Measurements from ENCODE around the gene ACP2. TPM values are rescaled to one million over a fixed set of nuclear protein-coding genes. Genes with fewer than 3 reads are reported as not detected.

Gene ACP2
- total RNA-seq, 2 donors from 2014 or later = 94.6 to 104 TPM

DNA sequence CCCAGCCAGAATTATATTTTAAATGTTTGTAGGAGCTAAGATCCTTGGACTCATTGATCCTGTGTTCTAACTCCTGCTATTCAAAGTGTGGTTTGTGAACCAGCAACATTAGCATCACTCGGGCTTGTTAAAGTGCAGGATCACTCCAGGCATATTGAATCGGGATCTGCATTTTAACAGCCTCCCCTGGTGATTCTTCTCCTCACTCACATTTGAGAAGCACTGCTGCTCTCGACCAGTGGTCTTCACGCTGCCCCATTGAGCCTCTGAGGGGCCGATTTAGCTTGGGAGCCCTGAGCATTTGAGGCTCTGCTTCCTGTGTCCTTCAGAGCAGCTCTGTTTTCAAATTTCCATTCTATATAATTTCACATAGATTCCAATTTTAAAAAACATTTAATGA lies 32.2 kb upstream of the ACP2 start:
- no peaks in the 10 kb centered on the region for H3K4me1 ChIP-seq (replicated peaks)
- H3K9me3 ChIP-seq = no peaks in the 10 kb centered on the region
- DNase-seq (ENCODE audit: low spot score) = no peak
- H3K27me3 ChIP-seq (replicated peaks; ENCODE audit: insufficient read depth) = no peaks in the 10 kb centered on the region
- H3K36me3 ChIP-seq = peaks cover 22 to 48% of the 10 kb centered on the region in 2 donors
- intact Hi-C loops (cut with DNase I) = no loop called here
- no peak overlapping the region for H3K4me3 ChIP-seq
- no peak for TF ChIP-seq POLR2A (IDR thresholded peaks at IDR 0.05)
- no peak for TF ChIP-seq CTCF (IDR thresholded peaks at IDR 0.05)
- TF ChIP-seq POLR2AphosphoS5 (IDR thresholded peaks at IDR 0.05) = no peak
- H3K27ac ChIP-seq = no peak overlapping the region
- 66% methylated on average over 5 of the region's 5 CpGs for WGBS

DNA sequence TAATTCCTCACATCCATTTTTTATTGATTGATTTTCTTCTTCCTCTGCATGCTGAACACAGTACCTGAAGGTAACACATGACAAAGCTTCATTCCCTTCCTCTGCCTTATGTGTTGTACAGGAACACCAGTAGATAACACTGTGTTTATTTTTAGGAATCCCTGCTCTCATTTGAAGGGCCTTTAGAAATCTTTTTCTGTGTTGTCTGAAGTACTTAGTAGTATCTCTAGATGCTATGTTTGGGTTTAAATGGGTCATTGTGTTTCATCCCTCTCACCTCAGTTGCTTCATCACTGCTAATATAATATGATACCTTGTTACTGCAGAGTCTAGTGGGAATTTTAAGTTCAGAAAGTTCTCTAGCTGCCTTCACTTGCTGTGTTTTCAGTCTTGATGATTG lies 31.5 kb upstream of the ACP2 start:
- intact Hi-C loops (cut with DNase I) = no loop called here
- no peak overlapping the region for H3K4me3 ChIP-seq
- H3K27me3 ChIP-seq (replicated peaks; ENCODE audit: insufficient read depth) = no peaks in the 10 kb centered on the region
- no peaks in the 10 kb centered on the region for H3K4me1 ChIP-seq (replicated peaks)
- no peaks in the 10 kb centered on the region for H3K9me3 ChIP-seq
- TF ChIP-seq CTCF (IDR thresholded peaks at IDR 0.05) (no peak), POLR2A (IDR thresholded peaks at IDR 0.05) (no peak), POLR2AphosphoS5 (IDR thresholded peaks at IDR 0.05) (no peak)
- DNase-seq (ENCODE audit: low spot score) = no peak
- H3K36me3 ChIP-seq = peaks cover 19 to 49% of the 10 kb centered on the region in 2 donors
- H3K27ac ChIP-seq = no peak overlapping the region

- Histone ChIP-seq H3K27me3 (replicated peaks; ENCODE audit: insufficient read depth) (no peaks in the 10 kb centered on the region), H3K27ac (no peak overlapping the region), H3K9me3 (no peaks in the 10 kb centered on the region), H3K4me1 (replicated peaks) (no peaks in the 10 kb centered on the region), H3K36me3 (peaks cover 13 to 41% of the 10 kb centered on the region in 2 donors), H3K4me3 (no peak overlapping the region)
- WGBS = 91% methylated on average over 4 of the region's 4 CpGs
- TF ChIP-seq POLR2A (IDR thresholded peaks at IDR 0.05) (no peak), CTCF (IDR thresholded peaks at IDR 0.05) (no peak), POLR2AphosphoS5 (IDR thresholded peaks at IDR 0.05) (no peak)
- DNase-seq (ENCODE audit: low spot score) = no peak
- intact Hi-C loops (cut with DNase I) = loop anchor here (10.0 kb wide), 1 partner anchor 146 kb away; the partner anchor contains the start of gene PSMC3
Measured at GRCh38 chr11:47278769-47279168, 30.2 kb upstream of the ACP2 start.

- intact Hi-C loops (cut with DNase I) = loop anchor here (10.0 kb wide), 1 partner anchor 147 kb away; the partner anchor contains the start of gene PSMC3
- H3K36me3 ChIP-seq = peaks cover 13 to 35% of the 10 kb centered on the region in 2 donors
- WGBS = 76% methylated on average over 3 of the region's 3 CpGs
- TF ChIP-seq POLR2AphosphoS5 (IDR thresholded peaks at IDR 0.05) = no peak
- no peak for TF ChIP-seq CTCF (IDR thresholded peaks at IDR 0.05)
- no peak for TF ChIP-seq POLR2A (IDR thresholded peaks at IDR 0.05)
- H3K27ac ChIP-seq = no peak overlapping the region
- no peaks in the 10 kb centered on the region for H3K27me3 ChIP-seq (replicated peaks; ENCODE audit: insufficient read depth)
- H3K4me1 ChIP-seq (replicated peaks) = no peaks in the 10 kb centered on the region
- no peaks in the 10 kb centered on the region for H3K9me3 ChIP-seq
- no peak for DNase-seq (ENCODE audit: low spot score)
- no peak overlapping the region for H3K4me3 ChIP-seq
Measured at GRCh38 chr11:47278058-47278457, 29.4 kb upstream of the ACP2 start.

GRCh38 chr11:47276923-47277322 lies 28.3 kb upstream of the ACP2 start:
- TF ChIP-seq POLR2A (IDR thresholded peaks at IDR 0.05) = no peak
- no peak for TF ChIP-seq CTCF (IDR thresholded peaks at IDR 0.05)
- no peak for TF ChIP-seq POLR2AphosphoS5 (IDR thresholded peaks at IDR 0.05)
- H3K27me3 ChIP-seq (replicated peaks; ENCODE audit: insufficient read depth) = no peaks in the 10 kb centered on the region
- no peaks in the 10 kb centered on the region for H3K4me1 ChIP-seq (replicated peaks)
- no peak for DNase-seq (ENCODE audit: low spot score)
- no peak overlapping the region for H3K4me3 ChIP-seq
- peaks cover 13 to 28% of the 10 kb centered on the region in 2 donors for H3K36me3 ChIP-seq
- intact Hi-C loops (cut with DNase I) = loop anchor here (10.0 kb wide), 1 partner anchor 148 kb away; the partner anchor contains the start of gene PSMC3
- no peaks in the 10 kb centered on the region for H3K9me3 ChIP-seq
- 90% methylated on average over 4 of the region's 4 CpGs for WGBS
- no peak overlapping the region for H3K27ac ChIP-seq
